ENCODE measurements around the gene RASL11B.

The RASL11B gene

GRCh38 chr4:52877036-52877435 lies 14.9 kb downstream of the RASL11B start:
- DNase-seq: no peak

- DNase-seq: no peak
Observed at GRCh38 chr4:52877694-52878093, 15.6 kb downstream of the RASL11B start.

- DNase-seq: no peak
Observed at GRCh38 chr4:52879471-52879870, 17.4 kb downstream of the RASL11B start.

- no peak for DNase-seq
Observed at GRCh38 chr4:52880994-52881393, 18.9 kb downstream of the RASL11B start.

- DNase-seq: no peak
Observed at GRCh38 chr4:52883183-52883621, 21.1 kb downstream of the RASL11B start.

- DNase-seq: no peak
Observed at GRCh38 chr4:52883707-52884669, 21.9 kb downstream of the RASL11B start.

- no peak for DNase-seq
Observed at GRCh38 chr4:52884994-52885393, 22.9 kb downstream of the RASL11B start.

- no peak for DNase-seq
Observed at GRCh38 chr4:52889354-52889753, 27.2 kb downstream of the RASL11B start.

GRCh38 chr4:52889778-52890520 lies 27.8 kb downstream of the RASL11B start:
- DNase-seq: no peak

GRCh38 chr4:52890521-52890791 lies 28.3 kb downstream of the RASL11B start:
- DNase-seq: no peak

- no peak for DNase-seq
Observed at GRCh38 chr4:52891743-52892142, 29.6 kb downstream of the RASL11B start.

GRCh38 chr4:52892880-52893279 lies 30.8 kb downstream of the RASL11B start:
- no peak for DNase-seq

- DNase-seq: no peak
Observed at GRCh38 chr4:52894443-52894842, 32.3 kb downstream of the RASL11B start.

- no peak for DNase-seq
Observed at GRCh38 chr4:52903273-52903672, 41.2 kb downstream of the RASL11B start.

GRCh38 chr4:52904421-52904820 lies 42.3 kb downstream of the RASL11B start:
- DNase-seq: no peak

GRCh38 chr4:52907510-52907909 lies 45.4 kb downstream of the RASL11B start:
- no peak for DNase-seq

GRCh38 chr4:52910115-52910514 lies 48.0 kb downstream of the RASL11B start:
- DNase-seq: no peak

- peak; percentile 66 for DNase-seq
Observed at GRCh38 chr4:52911684-52912294, 49.7 kb downstream of the RASL11B start.

- DNase-seq: no peak
Observed at GRCh38 chr4:52912608-52913007, 50.5 kb downstream of the RASL11B start.

GRCh38 chr4:52914051-52914605 lies 52.0 kb downstream of the RASL11B start:
- no peak for DNase-seq

GRCh38 chr4:52915191-52915590 lies 53.1 kb downstream of the RASL11B start:
- no peak for DNase-seq

GRCh38 chr4:52915730-52916300 lies 53.7 kb downstream of the RASL11B start:
- DNase-seq: no peak

All from NCI-H187 treated with DMSO at 0.1 percent for 48 hours (cell line).